AML-193 (cell line): Measurements from ENCODE around the gene RAB17.
"Not testable (repeated sequence)": the region's sequence is repeated elsewhere in the genome, so short reads cannot be mapped to it uniquely, and the experiment has no call there.

Experiments
- DNase-seq, 2 experiments: peaks; one replicate each; lab custom pipeline; 2025; lab: John Stamatoyannopoulos, UW

The RAB17 gene

DNA sequence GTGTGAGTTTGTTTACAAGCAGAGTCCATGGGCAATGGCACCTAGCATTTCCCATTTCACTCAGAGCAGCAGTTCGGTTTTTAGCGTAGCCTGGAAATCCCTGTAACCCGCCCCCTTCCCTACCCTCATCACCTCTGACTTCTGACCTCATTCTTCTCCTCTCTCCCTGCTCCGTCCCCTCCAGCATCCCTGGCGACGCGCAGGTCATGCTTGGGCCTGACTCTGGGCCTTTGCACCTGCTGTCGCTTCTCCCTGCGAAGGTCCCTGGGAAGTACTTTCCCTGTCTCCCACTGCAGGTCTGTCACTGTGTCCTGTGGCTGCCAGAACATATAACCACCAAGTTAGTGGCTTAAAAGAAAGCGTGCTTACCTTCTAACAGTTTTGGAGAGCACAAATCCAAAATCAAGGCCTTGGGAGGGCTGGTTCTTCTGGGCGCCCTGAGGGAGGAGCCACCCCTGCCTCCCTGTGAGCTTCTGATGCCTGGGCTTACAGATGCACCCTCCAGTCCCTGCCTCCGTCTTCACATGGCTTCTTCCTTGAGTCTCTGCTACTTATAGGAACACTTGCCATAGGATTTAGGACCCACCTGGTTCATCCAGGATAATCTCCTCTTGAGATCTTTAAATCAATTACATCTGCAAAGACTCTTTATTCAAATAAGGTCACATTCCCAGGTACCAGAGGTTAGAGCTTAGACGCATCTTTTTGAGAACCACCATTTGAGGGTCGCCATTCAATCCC, 8.1 kb upstream of the RAB17 start:
- no peak for DNase-seq

DNA sequence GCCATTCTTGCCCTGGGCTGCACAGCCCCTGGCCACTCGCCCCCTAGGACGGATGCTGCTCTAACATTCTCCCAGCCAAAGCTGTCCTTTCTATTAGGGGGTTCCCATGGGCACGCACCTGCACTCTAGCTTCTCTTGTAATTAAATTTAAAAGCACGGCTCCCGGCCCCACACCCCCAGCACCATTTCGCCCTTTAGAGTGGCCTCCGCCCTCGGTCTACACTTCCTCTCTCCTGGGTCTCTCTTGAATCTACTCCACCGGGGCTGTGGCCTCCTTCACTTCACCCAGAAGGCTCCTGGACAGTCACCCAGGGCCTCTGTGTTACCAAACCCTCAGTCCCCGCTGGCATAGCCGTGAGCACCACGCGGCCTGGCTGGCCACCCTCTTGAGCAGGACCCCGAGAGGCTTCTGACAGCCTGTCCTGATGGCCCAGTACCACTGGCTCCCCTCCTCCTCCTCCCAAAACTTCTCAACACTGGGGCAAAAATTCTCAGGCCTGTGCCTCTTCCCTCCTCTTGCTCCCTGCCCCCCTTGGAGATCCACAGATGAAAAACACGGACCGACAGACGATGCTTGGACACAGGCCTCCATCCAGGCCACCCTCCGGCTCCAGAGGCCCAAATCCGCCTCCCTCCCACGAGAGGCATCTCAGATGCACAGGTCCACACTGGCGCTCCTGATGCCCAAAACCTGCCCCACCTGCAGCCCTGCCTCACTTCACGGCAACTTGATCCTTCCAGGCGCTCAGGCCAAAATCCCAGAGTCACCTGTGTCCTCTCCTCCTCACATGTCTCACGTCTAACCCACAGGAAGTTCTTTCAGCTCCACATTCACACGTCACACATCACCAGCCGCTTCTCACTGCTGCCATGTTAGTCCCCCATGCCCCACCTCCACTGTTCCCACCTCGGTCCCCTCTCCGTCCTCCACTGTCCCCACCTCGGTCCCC, 6.9 kb upstream of the RAB17 start:
- no peak for DNase-seq

DNA sequence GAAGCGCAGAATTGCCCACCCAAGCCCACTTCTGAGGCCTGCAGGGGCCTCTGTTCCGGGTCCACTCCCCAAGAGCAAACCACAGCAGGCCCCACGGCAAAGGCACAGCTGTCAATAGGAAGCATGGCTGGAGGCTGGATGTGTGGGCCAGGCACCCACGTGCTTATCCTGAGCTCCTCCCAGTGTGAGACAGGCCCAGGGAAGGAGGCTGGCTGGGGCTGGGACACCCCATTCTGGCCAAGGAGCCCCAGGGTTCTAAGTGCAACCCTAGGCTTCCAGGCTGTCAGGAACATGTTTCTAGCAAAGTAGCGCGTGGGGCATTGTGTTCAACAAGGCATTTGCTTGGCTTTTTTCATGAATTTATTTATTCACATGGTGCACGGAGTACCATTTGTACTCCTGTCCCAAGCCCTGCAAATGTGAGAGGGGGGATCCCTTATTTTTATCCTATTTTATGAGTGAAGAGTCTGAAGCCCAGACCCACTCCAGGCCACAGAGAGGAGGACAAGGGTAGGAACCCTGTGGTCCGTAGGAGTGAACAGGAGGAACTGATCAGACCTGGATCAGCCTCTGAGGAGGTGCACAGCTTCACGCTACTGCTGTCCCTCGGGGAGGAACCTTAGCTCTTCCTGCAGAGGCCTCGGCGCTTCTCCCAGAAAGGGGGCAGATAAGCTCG, 6.1 kb upstream of the RAB17 start:
- no peak for DNase-seq

DNA sequence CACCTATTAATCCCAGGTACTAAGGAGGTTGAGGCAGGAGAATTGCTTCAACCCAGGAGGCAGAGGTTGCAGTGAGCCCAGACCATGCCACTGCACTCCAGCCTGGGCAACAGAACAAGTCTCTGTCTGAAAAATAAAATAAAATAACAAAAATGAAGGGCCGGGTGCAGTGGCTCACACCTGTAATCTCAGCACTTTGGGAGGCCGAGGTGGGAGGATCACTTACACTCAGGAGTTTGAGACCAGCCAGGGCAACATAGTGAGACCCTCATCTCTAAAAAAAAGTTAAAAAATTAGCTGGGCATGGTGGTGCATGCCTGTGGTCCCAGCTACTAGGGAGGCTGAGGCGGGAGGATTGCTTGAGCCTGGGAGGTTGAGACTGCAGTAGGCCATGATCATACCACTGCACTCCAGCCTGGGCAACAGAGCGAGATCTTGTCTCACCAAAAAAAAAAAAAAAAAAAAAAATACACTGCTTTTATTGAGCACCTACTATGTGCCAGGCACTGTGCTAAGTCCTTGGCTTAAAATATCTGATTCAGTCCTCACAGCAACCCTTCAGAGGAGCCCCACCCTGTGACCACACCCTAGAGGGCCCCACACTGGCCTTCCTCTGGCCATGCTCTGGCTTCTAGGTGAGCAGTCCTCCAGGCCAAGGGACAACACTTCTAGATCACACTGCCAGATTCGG, 5.4 kb upstream of the RAB17 start:
- not testable (repeated sequence) for DNase-seq

DNA sequence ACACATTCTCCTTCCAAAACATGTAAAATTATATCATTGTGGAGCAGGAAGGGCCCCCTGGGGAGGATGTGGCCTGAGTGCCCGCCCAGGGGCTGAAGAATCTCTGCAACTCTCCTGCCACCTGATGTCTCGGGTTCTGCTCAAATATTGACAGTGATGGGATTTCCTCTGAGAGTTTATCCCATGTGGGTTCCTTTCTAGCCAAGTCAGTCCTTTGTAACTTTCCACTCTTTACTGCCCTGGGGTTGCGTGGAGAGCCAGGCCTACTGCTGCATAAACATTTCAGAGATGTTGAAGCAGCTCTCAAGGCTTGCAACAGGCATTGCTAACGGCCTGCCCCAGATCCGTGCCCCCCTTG, 4.0 kb upstream of the RAB17 start:
- DNase-seq, result no peak

DNA sequence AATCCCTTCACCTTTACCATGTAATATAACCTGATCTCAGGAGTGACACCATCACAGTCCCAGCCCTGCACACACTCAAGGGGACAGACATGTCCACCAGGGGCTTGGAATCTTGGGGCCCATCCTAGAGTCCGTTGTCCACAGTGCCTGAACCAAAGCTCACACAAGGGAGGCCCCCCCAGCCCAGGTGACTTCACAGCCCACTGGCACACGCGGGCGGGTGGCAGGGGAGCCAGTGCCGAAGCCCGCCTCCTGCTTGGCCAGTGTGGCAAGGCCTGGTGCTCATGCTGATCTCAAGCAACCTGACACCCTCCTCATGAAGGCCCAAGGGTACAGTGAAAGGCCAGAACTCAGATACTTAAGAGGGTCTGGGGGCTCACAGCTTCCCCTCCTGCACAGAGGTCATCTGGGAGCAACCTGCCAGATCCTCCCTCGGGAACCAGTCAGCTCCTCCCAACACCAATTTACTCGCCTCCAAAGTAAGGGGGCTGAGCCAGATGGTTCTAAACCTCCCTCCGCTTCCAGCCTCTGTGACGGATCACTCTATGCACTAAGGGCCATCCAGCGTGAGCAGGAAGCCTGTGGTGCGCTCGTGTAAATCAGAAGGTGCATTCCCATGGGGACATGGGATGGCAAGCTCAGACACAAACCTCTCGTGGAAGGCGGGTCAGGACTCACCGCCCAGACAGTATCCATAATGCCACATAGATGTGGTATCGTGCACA, 3.2 kb upstream of the RAB17 start:
- DNase-seq, result no peak

DNA sequence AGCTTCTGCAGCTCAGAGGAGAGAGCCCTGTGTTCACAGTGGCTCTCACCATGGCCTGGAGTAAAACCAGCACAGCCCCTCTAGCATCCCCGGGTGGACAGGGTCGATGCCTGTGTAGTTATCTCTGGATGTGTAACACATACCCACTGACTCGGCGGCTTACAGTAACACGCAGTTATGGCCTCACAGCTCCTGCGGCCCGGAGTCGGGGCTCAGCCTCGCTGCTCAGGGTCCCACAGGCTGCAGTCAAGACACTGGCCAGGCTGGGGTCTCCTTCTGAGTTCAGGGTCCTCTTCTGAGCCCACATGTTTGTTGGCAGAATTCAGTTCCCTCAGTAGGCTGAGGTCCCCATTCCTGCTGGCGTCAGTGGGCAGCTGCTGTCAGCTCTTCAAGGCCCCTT, 2.5 kb upstream of the RAB17 start:
- no peak for DNase-seq

DNA sequence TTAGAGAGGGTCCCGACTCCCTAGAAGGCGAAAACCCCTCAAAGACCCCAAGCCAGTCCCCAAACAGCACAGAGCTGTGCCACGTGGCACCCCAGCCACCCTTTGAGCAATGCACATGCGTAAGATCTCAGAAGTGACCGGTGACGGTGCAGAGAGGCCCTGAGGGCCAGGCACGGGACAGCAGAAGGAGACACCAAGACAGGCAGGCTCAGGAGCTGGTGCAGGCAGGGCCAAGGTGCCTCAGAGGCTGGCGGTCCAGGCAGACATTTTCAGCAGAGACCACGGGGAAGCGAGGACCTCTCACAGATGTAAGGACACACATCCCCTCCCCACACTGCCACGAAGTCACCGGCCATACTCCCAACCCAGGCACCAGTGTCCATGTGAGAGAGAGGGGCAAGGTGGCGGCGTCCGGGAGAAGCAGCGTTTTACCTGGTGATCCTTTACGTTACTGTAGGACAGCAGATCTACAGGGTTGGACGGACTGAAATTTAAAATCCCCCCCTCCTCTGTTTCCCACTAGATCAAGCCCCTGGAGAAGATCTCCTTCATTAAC, 2.0 kb upstream of the RAB17 start:
- no peak for DNase-seq

DNA sequence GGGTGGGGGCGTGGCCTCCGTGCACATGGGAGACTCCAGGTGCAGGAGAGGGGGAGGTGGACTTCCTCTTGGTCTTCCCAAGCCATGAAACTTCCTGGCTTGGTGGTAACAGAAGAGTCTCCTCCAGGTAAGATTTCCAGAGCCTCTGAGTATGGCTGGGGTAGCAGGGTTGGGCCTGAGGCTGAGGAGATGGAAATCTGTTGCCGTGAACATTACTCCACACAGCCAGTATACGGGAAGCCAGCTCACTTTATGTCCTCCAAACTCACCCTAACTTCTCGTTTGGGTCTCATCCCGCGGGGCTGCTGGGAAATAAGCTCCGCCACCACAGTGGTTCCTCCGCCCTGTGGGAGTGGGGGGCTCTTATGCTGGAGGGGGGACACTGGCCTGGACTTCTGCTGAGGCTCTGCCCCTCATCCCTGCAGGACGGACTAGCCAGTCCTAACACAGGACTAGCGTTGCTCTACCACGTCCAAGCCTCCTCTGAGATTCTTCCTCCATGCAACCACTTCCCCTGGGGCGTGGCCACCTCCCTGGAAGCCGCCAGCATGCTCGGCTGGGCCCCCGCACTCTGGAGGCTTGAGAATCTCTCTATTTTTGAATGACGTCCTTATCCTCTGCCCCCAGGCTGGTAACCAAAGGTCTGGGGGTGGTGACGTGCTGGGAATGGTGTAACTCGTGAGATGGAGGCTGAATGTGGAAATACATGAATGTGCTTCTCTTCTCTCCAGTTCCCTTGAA, 777 bp upstream of the RAB17 start:
- DNase-seq, result no peak

DNA sequence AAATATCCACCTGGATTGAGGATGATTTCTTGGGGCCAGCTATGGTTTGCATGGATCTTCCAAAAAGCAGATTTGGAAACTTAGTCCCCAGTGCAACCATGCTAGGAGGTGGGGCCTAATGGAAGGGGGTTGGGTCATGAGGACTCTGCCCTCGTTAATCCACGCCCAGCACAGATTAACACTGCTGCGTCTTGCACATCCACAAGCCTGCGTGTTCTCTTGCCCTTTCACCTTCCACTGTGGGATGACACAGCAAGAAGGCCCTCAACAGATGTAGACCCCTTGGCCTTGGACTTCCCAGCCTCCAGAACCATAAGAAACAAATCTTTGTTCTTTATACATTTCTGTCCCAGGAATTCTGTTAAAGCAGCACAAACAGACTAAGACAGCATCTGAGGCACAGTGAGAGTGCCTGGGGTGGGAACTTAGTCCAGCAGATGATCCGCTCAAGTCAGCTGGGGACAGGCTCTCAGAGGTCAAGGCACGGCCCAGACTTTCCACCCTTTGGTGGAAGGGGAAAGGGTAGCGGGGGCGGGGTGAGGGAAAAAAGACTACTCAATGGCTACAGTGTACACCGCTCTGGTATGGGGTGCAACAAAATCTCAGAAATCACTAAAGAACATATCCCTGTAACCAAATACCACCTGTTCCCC, 2.4 kb downstream of the RAB17 start:
- no peak for DNase-seq

DNA sequence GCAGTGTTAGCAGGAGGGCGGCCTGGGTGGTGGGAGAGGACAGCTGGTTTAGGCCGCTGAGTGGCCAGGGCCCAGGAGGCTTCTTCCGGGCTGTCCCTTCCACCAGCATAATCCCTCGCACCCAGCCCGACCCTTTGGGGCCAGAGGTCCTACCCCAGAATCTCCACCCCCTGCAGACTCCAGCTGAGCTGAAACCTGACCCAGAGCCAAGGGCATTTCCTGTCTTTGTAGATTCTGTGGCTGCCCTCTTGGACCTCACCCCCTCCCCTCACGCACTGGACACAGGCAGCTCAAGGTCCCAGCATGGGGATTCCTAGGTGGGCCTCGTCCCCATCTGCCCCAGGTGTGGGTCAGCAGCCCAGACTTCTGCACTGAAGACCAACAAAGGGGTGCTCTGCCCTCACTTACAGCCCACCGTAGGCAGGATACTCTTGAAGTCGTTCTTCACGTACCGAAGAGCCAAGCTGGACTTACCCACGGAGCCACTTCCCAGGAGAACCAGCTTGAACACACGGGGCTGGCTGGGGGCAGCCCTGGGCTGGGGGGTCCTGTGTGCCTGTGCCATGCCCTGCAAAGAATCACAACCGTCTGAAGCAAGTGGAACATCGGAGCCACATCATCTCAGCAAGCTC, 4.8 kb downstream of the RAB17 start:
- no peak for DNase-seq

DNA sequence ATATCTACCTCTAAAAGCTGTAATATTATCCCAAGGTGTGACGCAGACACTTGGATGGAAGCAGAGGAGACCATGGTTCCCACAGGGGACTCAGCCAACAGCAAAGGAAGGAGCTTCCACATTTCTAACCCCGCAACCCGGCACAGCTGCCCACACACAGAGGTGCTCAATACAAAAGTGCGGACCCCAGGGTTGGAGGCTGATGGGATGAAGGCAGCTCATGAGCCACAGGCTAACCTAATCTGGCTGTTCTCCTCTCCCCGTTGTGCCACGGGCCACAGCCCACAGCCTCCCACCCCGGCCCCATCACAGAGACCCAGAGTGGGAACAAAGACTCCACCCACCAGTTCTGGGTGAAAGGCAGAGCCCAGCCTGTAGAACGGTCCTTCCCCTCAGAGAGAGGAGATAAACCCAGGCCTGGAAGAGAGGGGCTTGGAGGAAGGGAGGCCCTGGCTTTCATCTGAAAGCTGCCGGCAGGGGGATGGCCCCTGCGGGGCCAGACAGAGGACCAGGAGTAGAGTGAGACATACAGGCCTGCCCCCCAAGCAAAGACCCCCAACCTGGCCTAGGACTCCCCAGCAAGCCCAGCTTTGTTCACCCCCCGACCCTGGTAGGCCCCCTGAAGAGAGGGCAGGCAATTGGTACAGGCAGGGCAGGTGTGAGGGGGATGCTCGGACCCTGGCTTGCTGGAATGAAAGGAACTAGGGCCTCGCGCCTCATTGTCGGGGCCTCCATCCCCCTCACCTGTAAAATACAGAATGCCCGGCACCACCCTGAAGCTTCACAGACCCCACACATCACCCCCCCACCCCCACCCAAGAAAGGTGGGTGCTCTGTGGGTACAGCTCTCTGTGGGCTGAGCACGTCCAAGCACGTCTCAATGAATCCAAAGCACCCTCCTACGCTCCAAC, 6.9 kb downstream of the RAB17 start:
- no peak for DNase-seq

DNA sequence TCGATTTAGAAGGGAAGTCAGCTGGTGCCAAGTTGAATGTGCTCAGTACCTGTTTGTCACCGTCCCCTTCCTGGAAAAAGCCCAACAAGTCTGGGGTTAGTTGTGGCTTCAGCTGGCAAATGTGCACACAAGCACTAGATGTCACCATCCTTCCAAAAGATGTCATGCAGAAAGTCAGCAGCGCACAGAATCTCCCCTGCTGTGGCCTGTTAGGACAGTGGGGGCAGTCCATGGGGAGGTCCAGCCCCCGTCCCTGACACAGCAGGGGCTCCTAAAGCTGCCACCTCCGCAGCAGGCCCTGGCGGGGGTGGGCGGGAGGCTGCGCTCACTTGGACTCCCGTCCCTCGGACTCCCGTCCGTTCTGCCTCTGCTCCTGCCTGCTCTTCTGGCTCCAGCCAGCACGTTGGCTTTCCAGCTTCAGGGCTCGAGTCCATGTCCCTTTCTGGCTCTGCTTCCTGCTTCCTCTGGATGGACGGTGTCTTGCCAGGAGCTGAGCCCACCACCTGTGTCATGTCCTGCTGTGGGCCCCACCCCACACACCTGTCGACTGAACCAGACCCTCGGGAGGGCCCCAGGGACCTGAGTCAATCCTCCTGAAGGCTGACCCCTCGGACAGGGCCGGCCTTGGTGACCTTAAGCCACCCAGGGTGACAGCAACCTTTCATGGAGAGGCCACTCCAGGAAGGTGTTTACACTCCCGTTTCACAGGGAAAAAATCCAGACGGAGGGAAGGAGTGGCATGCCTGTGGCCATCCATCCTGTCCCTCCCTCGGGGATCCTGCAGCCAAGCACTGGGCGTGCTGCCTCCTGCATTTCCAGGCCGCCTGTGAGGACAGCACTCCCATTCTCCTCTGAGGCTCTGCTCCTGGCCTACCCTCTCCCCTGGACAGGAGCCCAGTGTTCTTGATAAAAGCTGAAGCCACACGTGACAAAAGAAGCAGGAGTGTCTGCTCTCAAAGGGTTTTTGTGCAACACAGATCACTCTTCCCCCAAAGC, 8.5 kb downstream of the RAB17 start:
- DNase-seq, result no peak

DNA sequence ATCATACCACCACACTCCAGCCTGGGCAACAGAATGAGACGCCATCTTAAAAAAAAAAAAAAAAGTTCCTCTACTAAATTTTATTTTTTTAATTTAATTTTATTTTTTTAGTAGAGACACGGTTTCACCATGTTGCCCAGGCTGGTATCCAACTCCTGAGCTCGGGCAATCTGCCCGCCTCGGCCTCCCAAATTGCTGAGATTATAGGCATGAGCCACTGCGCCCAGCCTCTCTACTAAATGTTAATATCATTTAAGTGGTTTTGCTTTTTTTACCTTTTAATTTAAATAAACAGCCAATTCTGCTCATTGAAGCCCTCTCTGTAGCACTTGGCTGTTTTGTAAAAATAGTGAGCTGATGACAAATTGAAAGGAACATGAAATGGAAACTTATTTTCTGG, 9.2 kb downstream of the RAB17 start:
- DNase-seq, result no peak

DNA sequence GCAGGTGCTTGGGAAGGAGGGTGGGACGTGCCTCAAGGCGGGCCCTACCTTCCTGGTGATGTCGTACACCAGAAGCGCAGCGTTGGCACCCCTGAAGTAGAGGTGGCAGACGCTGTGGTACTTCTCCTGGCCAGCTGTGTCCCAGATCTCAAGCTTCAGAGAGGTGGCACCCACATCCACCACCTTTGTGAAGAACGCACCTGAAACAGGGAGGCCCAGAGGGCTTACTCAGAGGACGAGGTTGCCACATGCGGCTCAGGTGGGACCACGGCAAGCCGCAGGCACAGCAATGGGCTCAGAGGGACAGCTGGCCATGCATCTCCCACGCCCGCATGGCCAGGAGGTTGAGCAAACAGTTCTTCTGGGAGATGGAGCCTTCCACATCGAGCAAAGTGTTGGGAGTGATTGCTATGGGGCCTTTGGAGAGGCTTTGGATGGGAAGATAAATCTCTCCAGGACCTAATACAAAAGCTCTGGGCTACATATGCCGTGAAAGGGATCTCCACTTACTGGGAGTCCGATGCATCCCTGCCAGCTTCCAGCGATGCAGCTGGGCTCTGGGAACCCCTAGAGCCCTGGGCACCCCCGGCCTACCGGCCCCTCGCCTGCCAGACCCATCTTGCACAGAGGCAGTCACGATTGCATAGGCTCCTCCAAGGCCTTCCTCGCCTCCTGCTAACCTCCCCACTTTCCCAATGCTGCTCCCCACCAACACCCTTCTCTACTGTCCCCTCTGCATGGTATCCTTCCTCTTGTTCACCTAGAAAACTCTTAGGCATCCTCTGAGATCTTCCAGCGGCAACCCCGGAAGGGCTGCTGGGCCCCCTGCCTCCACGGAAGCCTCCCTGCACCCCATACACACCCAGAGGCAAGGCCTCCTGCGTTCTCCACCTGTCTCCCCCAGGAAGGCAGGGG, 12.3 kb downstream of the RAB17 start:
- DNase-seq, result no peak

DNA sequence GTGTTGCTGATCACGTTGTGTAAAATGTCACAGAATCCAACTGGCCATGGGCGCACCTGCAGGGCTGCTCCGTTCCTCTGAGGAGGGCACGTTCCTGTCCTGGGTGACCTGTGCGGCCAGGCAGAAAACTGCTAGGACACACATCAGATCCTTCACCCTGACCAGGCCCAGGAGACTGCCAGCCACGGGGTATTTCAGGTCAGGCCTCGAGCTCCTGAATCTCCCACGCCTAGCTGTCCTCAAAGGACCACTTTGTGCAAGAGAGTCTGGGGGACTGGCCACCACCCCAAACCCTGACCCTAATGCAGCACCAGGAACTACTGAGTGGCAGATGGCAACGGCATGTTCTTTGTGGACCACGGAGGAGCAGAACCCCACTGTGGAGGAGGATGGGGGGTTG, 13.1 kb downstream of the RAB17 start:
- DNase-seq, result no peak
